ENCODE measurements around the gene APEH. TPM values are rescaled to one million over a fixed set of nuclear protein-coding genes. Genes with fewer than 3 reads are reported as not detected.
A peak's percentile ranks its signal among the peaks of the same experiment; 100 is the strongest.

Gene APEH
- total RNA-seq, result 100 to 1,000 TPM; 151 to 278 TPM

GRCh38 chr3:49673715-49674496 is at the start of gene APEH:
Gene APEH, plus strand, starts transcription at chr3:49674351. Its CDS starts 51 bp downstream, at chr3:49674402.
- H3K4me3 ChIP-seq, result peak within 1 kb of the TSS; percentile 97
- intact Hi-C loops (cut with DNase I), result no loop called here
- DNase-seq, result peak; percentile 97

GRCh38 chr3:49625071-49625470 is 49.1 kb upstream of the APEH start:
- Histone ChIP-seq H3K27ac (no peak overlapping the region), H3K9me3 (no peaks in the 10 kb centered on the region), H3K27me3 (no peaks in the 10 kb centered on the region), H3K4me1 (no peaks in the 10 kb centered on the region), H3K36me3 (no peaks in the 10 kb centered on the region), H3K9ac (ENCODE audit: low read depth in 2 of 2, low read length in 2 of 2) (no peak overlapping the region), H3K4me3 (no peak overlapping the region)
- DNase-seq, result no peak
- intact Hi-C loops (cut with DNase I), result no loop called here
- TF ChIP-seq CTCF (IDR thresholded peaks at IDR 0.05), result no peak

More at GRCh38 chr3:49673715-49674496, at the start of gene APEH:
- Histone ChIP-seq H3K27ac (peak within 1 kb of the TSS; percentile 92), H3K4me1 (no peaks in the 10 kb centered on the region), H3K9me3 (no peaks in the 10 kb centered on the region), H3K36me3 (no peaks in the 10 kb centered on the region), H3K27me3 (no peaks in the 10 kb centered on the region), H3K9ac (ENCODE audit: low read depth in 2 of 2, low read length in 2 of 2) (peak within 1 kb of the TSS; percentile 80 to 88)
- no peak for TF ChIP-seq CTCF (IDR thresholded peaks at IDR 0.05)

GRCh38 chr3:49626101-49626581 is 48.0 kb upstream of the APEH start:
- no peaks in the 10 kb centered on the region for H3K9me3 ChIP-seq
- H3K27me3 ChIP-seq, result no peaks in the 10 kb centered on the region
- H3K36me3 ChIP-seq, result no peaks in the 10 kb centered on the region
- H3K9ac ChIP-seq (ENCODE audit: low read depth in 2 of 2, low read length in 2 of 2), result no peak overlapping the region
- H3K4me1 ChIP-seq, result no peaks in the 10 kb centered on the region
- intact Hi-C loops (cut with DNase I), result no loop called here
- no peak overlapping the region for H3K27ac ChIP-seq
- no peak overlapping the region for H3K4me3 ChIP-seq
- DNase-seq, result no peak
- no peak for TF ChIP-seq CTCF (IDR thresholded peaks at IDR 0.05)

GRCh38 chr3:49626796-49627195 is 47.4 kb upstream of the APEH start:
- H3K4me1 ChIP-seq, result no peaks in the 10 kb centered on the region
- H3K4me3 ChIP-seq, result no peak overlapping the region
- H3K27me3 ChIP-seq, result no peaks in the 10 kb centered on the region
- intact Hi-C loops (cut with DNase I), result no loop called here
- no peak overlapping the region for H3K9ac ChIP-seq (ENCODE audit: low read depth in 2 of 2, low read length in 2 of 2)
- DNase-seq, result no peak
- no peaks in the 10 kb centered on the region for H3K36me3 ChIP-seq
- TF ChIP-seq CTCF (IDR thresholded peaks at IDR 0.05), result no peak
- no peaks in the 10 kb centered on the region for H3K9me3 ChIP-seq
- no peak overlapping the region for H3K27ac ChIP-seq

- TF ChIP-seq CTCF (IDR thresholded peaks at IDR 0.05), result no peak
- intact Hi-C loops (cut with DNase I), result no loop called here
- DNase-seq, result no peak
Measured at GRCh38 chr3:49627634-49628033, 46.5 kb upstream of the APEH start.

More at GRCh38 chr3:49627634-49628033, 46.5 kb upstream of the APEH start:
- Histone ChIP-seq H3K27me3 (no peaks in the 10 kb centered on the region), H3K27ac (no peak overlapping the region), H3K4me3 (no peak overlapping the region), H3K36me3 (no peaks in the 10 kb centered on the region), H3K9me3 (no peaks in the 10 kb centered on the region), H3K4me1 (no peaks in the 10 kb centered on the region), H3K9ac (ENCODE audit: low read depth in 2 of 2, low read length in 2 of 2) (no peak overlapping the region)
